Stimulated activated CD8-positive, alpha-beta memory T cell treated with anti-CD3 and anti-CD28 coated beads, Interleukin-15, amount 100 ng/mL, for 48 hours (primary cell): ENCODE results near the gene BAIAP2L2.

ENCODE experiments used
- DNase-seq, 2 donors: peaks; one replicate each; pipeline ENCODE4 v3.0.0-alpha.2; 2020; ENCODE audit warnings: low read depth in 2 of 2

BAIAP2L2 gene

GRCh38 chr22:38107692-38108515 is 2.6 kb downstream of the BAIAP2L2 start:
- DNase-seq: no peak

DNA sequence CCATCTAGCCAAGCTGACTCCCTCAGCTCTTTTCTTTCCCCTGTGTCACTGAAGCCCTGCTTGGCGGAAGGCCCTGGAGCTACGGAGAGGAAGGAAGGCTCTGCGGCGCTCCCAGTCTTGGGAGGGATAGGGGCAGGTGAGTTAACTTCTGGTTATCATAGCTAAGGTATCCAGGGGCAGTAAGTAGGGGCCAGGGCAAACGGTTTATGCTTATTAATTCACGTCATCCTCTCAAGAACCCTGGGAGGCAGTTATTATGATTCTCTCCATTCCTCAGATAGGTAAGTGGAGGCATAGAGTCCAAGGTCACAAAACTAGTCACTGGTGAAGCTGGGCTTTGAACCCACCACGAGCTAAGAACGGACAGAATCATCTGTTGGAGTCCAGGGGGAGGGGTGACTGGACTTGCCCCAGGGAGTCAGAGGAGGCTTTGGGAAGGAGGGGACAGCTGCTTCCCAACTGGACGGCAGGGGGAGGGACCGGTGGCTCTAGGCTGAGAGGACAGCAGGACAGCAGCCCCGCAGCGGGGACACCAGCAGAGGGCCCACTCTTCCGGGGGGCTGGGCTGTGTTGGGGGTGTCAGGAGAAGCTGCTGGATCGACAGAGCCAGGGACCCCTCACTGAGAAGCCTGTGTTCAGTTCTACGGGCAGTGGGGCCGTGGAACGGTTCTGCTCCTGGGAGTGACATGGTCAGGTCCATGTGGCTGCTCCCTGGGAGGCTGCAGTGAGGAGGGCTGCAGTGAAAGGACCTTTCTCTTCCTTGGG is 3.5 kb downstream of the BAIAP2L2 start:
- DNase-seq: no peak

DNA sequence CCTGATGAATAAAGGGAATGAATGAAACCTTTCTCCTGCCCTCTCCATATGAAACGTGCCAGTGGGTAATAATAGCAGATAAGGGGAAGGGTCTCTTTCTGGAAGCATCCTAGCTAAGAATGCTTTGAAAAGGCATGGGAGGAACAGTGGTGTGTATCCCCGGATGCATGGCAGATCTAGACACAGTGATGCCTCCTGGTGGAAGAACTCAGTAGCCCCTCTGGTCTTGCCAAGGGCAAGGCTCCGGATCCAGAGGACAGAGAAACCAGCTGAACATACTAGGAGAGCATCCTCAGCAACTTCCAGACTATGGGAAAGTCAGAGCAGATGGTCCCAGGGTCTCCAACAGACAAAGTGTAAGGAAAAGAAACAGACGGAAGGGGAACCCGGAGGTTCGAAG is 6.4 kb downstream of the BAIAP2L2 start:
- DNase-seq: no peak

DNA sequence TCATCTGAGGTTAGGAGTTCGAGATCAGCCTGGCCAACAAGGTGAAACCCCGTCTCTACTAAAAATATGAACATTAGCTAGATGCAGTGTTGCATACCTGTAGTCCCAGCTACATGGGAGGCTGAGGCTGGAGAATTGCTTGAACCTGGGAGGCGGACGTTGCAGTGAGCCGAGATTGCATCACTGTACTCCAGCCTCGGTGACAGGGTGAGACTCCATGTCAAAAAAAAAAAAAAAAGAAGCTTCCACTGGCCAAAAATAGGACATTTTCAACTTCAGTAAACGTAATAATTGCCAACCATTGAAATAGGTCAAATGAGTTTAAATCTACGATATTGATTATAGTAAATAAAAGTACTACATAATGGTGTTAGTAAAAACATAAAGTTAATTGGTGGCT is 6.8 kb downstream of the BAIAP2L2 start:
- no peak for DNase-seq

DNA sequence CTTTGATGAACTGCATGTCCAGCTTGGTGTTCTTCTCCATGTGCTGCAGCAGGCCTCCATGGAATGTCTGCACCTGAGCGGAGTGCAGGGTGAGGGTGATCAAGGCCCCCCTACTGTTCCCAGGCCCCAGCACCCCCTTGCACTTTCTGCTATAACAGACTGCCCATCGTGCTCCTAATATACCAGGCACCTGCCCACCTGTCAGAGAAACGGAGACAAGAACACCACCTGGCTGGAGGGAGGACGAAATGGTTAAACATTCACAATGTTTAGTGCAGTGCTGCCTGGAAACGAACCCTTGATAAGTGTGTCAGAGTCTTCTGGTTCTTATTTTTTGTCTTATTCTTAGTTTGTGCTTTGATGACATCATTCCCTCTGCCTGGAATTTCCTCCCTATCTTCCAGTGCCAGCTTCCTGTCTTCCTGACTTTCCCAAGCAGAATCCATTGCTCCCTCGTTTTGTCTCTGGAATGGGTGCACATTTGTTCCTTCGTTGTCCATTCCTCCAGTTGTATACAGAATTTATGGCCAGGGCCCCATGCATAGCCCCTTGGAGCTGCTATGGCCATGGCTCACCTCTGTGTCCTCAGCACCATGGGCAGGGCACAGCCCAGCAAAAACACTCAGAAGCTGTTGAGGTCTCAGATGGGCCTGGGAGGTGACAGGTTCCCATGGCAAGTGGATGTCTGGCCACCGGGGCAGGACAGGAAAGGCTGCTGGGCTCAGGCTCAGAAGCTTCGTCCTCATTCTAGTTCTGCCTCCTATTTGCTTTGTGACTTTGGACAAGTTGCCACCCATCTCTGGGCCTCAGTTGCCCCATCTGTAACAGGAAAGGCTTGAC is 11.9 kb downstream of the BAIAP2L2 start:
- no peak for DNase-seq

- no peak for DNase-seq
Observed at GRCh38 chr22:38097557-38098409, 12.7 kb downstream of the BAIAP2L2 start.

GRCh38 chr22:38097058-38097457 is 13.4 kb downstream of the BAIAP2L2 start:
- no peak for DNase-seq

DNA sequence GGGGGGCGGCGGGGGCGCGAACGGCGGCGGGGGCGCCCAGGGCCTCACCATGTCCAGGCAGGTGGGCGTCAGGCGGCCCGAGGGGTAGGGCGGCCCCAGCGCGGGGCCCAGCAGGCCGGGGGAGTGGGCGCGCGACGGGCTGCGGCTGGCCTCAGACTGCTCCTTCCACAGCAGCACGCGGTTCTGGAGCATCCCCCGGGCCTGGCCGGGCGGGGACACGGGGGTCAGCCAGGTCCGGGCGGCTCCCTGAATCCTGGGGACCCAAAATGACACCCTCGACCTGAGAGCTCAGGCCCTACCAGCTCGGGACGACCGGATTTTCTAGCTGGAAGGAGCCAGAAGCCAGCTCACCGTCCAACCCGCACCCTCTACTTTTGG is 21.0 kb downstream of the BAIAP2L2 start:
- no peak for DNase-seq

- DNase-seq: no peak
Observed at GRCh38 chr22:38088629-38089473, 21.6 kb downstream of the BAIAP2L2 start.

DNA sequence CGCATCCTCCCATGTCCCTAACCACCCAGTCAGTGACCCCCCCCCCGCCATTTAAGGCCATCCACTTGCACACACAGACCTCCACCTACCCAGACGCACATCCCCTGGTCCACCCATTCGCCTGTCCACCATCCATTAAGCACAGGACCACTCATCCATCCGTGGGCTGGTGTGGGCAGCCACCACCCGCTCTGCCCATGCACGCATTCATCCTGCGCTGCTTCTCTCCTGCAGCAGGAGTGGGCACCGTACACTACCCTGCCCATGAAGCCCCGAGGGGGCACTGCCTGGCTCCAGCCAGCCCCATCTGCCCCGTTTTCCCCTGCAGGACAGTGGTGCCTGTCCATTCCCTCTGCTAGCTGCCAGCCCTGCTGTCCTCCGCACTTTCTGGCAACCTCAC is 22.6 kb downstream of the BAIAP2L2 start:
- DNase-seq: no peak

DNA sequence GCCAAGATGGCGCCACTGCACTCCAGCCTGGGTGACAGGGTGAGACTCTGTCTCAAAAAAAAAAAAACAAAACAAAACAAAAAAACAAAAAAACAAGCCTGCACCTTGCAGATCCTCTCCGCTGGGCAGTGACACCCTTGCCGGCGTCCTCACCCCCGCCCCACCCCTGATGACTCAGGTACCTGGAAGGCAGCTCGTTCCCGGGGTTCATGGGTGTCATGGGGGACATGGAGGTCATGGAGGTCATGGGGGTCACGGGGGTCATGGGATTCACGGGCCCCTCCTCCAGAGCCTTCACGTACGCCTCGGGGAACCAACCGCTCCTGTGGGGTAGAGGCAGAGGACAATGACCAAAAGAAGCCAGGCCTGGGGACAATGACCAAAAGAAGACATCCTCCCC is 23.5 kb downstream of the BAIAP2L2 start:
- no peak for DNase-seq

GRCh38 chr22:38086001-38086845 is 24.3 kb downstream of the BAIAP2L2 start:
- DNase-seq: no peak

- DNase-seq: no peak
Observed at GRCh38 chr22:38085501-38085900, 25.0 kb downstream of the BAIAP2L2 start.

- DNase-seq: no peak
Observed at GRCh38 chr22:38085056-38085455, 25.4 kb downstream of the BAIAP2L2 start.

GRCh38 chr22:38083931-38084631 is 26.4 kb downstream of the BAIAP2L2 start, which contains the start of gene SLC16A8:
TSS of gene SLC16A8 (minus strand) at chr22:38084184. CDS start at chr22:38082873, 1,311 bp downstream.
- no peak for DNase-seq

- no peak for DNase-seq
Observed at GRCh38 chr22:38082986-38083710, 27.3 kb downstream of the BAIAP2L2 start.

GRCh38 chr22:38081941-38082828 is 28.3 kb downstream of the BAIAP2L2 start:
- peak in 1 of 2 donors; percentile 13 for DNase-seq
